ENCODE data around the gene PTPN14. TPM values are rescaled to one million over a fixed set of nuclear protein-coding genes. Genes with fewer than 3 reads are reported as not detected.

Gene PTPN14
- polyA plus RNA-seq, 4 donors, result 0.45 to 6.1 (median 3.2) TPM

GRCh38 chr1:214380986-214381695, 170.3 kb downstream of the PTPN14 start:
- no peak for FAIRE-seq

GRCh38 chr1:214380396-214380795, 171.0 kb downstream of the PTPN14 start:
- H3K4me1 ChIP-seq (ENCODE audit: control insufficient read depth in 3 of 3, insufficient read depth in 2 of 3, low read depth in 1 of 3, low read length in 2 of 3), result no peaks in the 10 kb centered on the region
- no peak for FAIRE-seq
- no peak for DNase-seq
- no peak overlapping the region for H3K27ac ChIP-seq (ENCODE audit: low read depth in 1 of 3, low read length in 2 of 3)
- 64 to 71% (median 65%) methylated on average over 3 of the region's 3 CpGs for WGBS, 3 donors
- H3K9me3 ChIP-seq (ENCODE audit: control insufficient read depth in 2 of 2, insufficient read depth in 1 of 2, low read depth in 1 of 2, low read length in 1 of 2), result no peaks in the 10 kb centered on the region
- H3K4me3 ChIP-seq (ENCODE audit: low read depth in 1 of 3, low read length in 3 of 3), result no peak overlapping the region
- peaks cover 0 to 26% (median 0%) of the 10 kb centered on the region in 3 donors for H3K36me3 ChIP-seq (ENCODE audit: control insufficient read depth in 3 of 3, insufficient read depth in 2 of 3, low read depth in 1 of 3, low read length in 3 of 3)
- no peaks in the 10 kb centered on the region for H3K27me3 ChIP-seq (ENCODE audit: control insufficient read depth in 3 of 3, insufficient read depth in 3 of 3, low read length in 3 of 3)

More at GRCh38 chr1:214380986-214381695, 170.3 kb downstream of the PTPN14 start:
- H3K36me3 ChIP-seq (ENCODE audit: control insufficient read depth in 3 of 3, insufficient read depth in 2 of 3, low read depth in 1 of 3, low read length in 3 of 3), result peaks cover 0 to 26% (median 0%) of the 10 kb centered on the region in 3 donors
- H3K9me3 ChIP-seq (ENCODE audit: control insufficient read depth in 2 of 2, insufficient read depth in 1 of 2, low read depth in 1 of 2, low read length in 1 of 2), result no peaks in the 10 kb centered on the region
- H3K27ac ChIP-seq (ENCODE audit: low read depth in 1 of 3, low read length in 2 of 3), result no peak overlapping the region
- no peaks in the 10 kb centered on the region for H3K4me1 ChIP-seq (ENCODE audit: control insufficient read depth in 3 of 3, insufficient read depth in 2 of 3, low read depth in 1 of 3, low read length in 2 of 3)
- H3K27me3 ChIP-seq (ENCODE audit: control insufficient read depth in 3 of 3, insufficient read depth in 3 of 3, low read length in 3 of 3), result no peaks in the 10 kb centered on the region
- H3K4me3 ChIP-seq (ENCODE audit: low read depth in 1 of 3, low read length in 3 of 3), result no peak overlapping the region
- WGBS, 3 donors, result 75 to 100% (median 77%) methylated on average over 1 of the region's 1 CpG
- no peak for DNase-seq

- Histone ChIP-seq H3K9me3 (ENCODE audit: control insufficient read depth in 2 of 2, insufficient read depth in 1 of 2, low read depth in 1 of 2, low read length in 1 of 2) (no peaks in the 10 kb centered on the region), H3K36me3 (ENCODE audit: control insufficient read depth in 3 of 3, insufficient read depth in 2 of 3, low read depth in 1 of 3, low read length in 3 of 3) (peaks cover 0 to 25% (median 0%) of the 10 kb centered on the region in 3 donors), H3K4me3 (ENCODE audit: low read depth in 1 of 3, low read length in 3 of 3) (no peak overlapping the region), H3K27ac (ENCODE audit: low read depth in 1 of 3, low read length in 2 of 3) (no peak overlapping the region), H3K27me3 (ENCODE audit: control insufficient read depth in 3 of 3, insufficient read depth in 3 of 3, low read length in 3 of 3) (no peaks in the 10 kb centered on the region), H3K4me1 (ENCODE audit: control insufficient read depth in 3 of 3, insufficient read depth in 2 of 3, low read depth in 1 of 3, low read length in 2 of 3) (no peaks in the 10 kb centered on the region)
- FAIRE-seq, result no peak
- no peak for DNase-seq
- 81 to 87% (median 83%) methylated on average over 6 of the region's 6 CpGs for WGBS, 3 donors
Observed at GRCh38 chr1:214379236-214379970, 172.0 kb downstream of the PTPN14 start.

- Histone ChIP-seq H3K9me3 (ENCODE audit: control insufficient read depth in 2 of 2, insufficient read depth in 1 of 2, low read depth in 1 of 2, low read length in 1 of 2) (no peaks in the 10 kb centered on the region), H3K27ac (ENCODE audit: low read depth in 1 of 3, low read length in 2 of 3) (no peak overlapping the region), H3K27me3 (ENCODE audit: control insufficient read depth in 3 of 3, insufficient read depth in 3 of 3, low read length in 3 of 3) (no peaks in the 10 kb centered on the region), H3K4me1 (ENCODE audit: control insufficient read depth in 3 of 3, insufficient read depth in 2 of 3, low read depth in 1 of 3, low read length in 2 of 3) (no peaks in the 10 kb centered on the region), H3K4me3 (ENCODE audit: low read depth in 1 of 3, low read length in 3 of 3) (no peak overlapping the region), H3K36me3 (ENCODE audit: control insufficient read depth in 3 of 3, insufficient read depth in 2 of 3, low read depth in 1 of 3, low read length in 3 of 3) (peaks cover 0 to 16% (median 0%) of the 10 kb centered on the region in 3 donors)
- FAIRE-seq (no peak), DNase-seq (no peak)
- 91 to 93% (median 91%) methylated on average over 8 of the region's 8 CpGs for WGBS, 3 donors
Observed at GRCh38 chr1:214378492-214378891, 172.9 kb downstream of the PTPN14 start.

- H3K27ac ChIP-seq (ENCODE audit: low read depth in 1 of 3, low read length in 2 of 3), result no peak overlapping the region
- no peak overlapping the region for H3K4me3 ChIP-seq (ENCODE audit: low read depth in 1 of 3, low read length in 3 of 3)
- no peaks in the 10 kb centered on the region for H3K27me3 ChIP-seq (ENCODE audit: control insufficient read depth in 3 of 3, insufficient read depth in 3 of 3, low read length in 3 of 3)
- no peak for DNase-seq
- H3K9me3 ChIP-seq (ENCODE audit: control insufficient read depth in 2 of 2, insufficient read depth in 1 of 2, low read depth in 1 of 2, low read length in 1 of 2), result no peaks in the 10 kb centered on the region
- H3K4me1 ChIP-seq (ENCODE audit: control insufficient read depth in 3 of 3, insufficient read depth in 2 of 3, low read depth in 1 of 3, low read length in 2 of 3), result no peaks in the 10 kb centered on the region
- no peak for FAIRE-seq
- peaks cover 0 to 11% (median 0%) of the 10 kb centered on the region in 3 donors for H3K36me3 ChIP-seq (ENCODE audit: control insufficient read depth in 3 of 3, insufficient read depth in 2 of 3, low read depth in 1 of 3, low read length in 3 of 3)
- WGBS, 3 donors, result 85 to 93% (median 89%) methylated on average over 9 of the region's 9 CpGs
Observed at GRCh38 chr1:214377886-214378285, 173.5 kb downstream of the PTPN14 start.

GRCh38 chr1:214377485-214377884, 173.9 kb downstream of the PTPN14 start:
- no peaks in the 10 kb centered on the region for H3K9me3 ChIP-seq (ENCODE audit: control insufficient read depth in 2 of 2, insufficient read depth in 1 of 2, low read depth in 1 of 2, low read length in 1 of 2)
- H3K27ac ChIP-seq (ENCODE audit: low read depth in 1 of 3, low read length in 2 of 3), result no peak overlapping the region
- no peaks in the 10 kb centered on the region for H3K4me1 ChIP-seq (ENCODE audit: control insufficient read depth in 3 of 3, insufficient read depth in 2 of 3, low read depth in 1 of 3, low read length in 2 of 3)
- H3K4me3 ChIP-seq (ENCODE audit: low read depth in 1 of 3, low read length in 3 of 3), result no peak overlapping the region
- peaks cover 0 to 13% (median 0%) of the 10 kb centered on the region in 3 donors for H3K36me3 ChIP-seq (ENCODE audit: control insufficient read depth in 3 of 3, insufficient read depth in 2 of 3, low read depth in 1 of 3, low read length in 3 of 3)
- DNase-seq, result no peak
- no peaks in the 10 kb centered on the region for H3K27me3 ChIP-seq (ENCODE audit: control insufficient read depth in 3 of 3, insufficient read depth in 3 of 3, low read length in 3 of 3)
- 88 to 97% (median 93%) methylated on average over 2 of the region's 2 CpGs for WGBS, 3 donors
- FAIRE-seq, result no peak

- DNase-seq, result no peak
- H3K4me1 ChIP-seq (ENCODE audit: control insufficient read depth in 3 of 3, insufficient read depth in 2 of 3, low read depth in 1 of 3, low read length in 2 of 3), result no peaks in the 10 kb centered on the region
- H3K27me3 ChIP-seq (ENCODE audit: control insufficient read depth in 3 of 3, insufficient read depth in 3 of 3, low read length in 3 of 3), result no peaks in the 10 kb centered on the region
- H3K9me3 ChIP-seq (ENCODE audit: control insufficient read depth in 2 of 2, insufficient read depth in 1 of 2, low read depth in 1 of 2, low read length in 1 of 2), result peaks cover 0 to 4% of the 10 kb centered on the region in 2 donors
- FAIRE-seq, result no peak
- H3K4me3 ChIP-seq (ENCODE audit: low read depth in 1 of 3, low read length in 3 of 3), result no peak overlapping the region
- 72 to 73% (median 72%) methylated on average over 5 of the region's 5 CpGs for WGBS, 3 donors
- no peak overlapping the region for H3K27ac ChIP-seq (ENCODE audit: low read depth in 1 of 3, low read length in 2 of 3)
- peaks cover 0 to 18% (median 0%) of the 10 kb centered on the region in 3 donors for H3K36me3 ChIP-seq (ENCODE audit: control insufficient read depth in 3 of 3, insufficient read depth in 2 of 3, low read depth in 1 of 3, low read length in 3 of 3)
Observed at GRCh38 chr1:214372092-214372491, 179.3 kb downstream of the PTPN14 start.

GRCh38 chr1:214370615-214371014, 180.8 kb downstream of the PTPN14 start:
- no peak for FAIRE-seq
- Histone ChIP-seq H3K4me3 (ENCODE audit: low read depth in 1 of 3, low read length in 3 of 3) (no peak overlapping the region), H3K27ac (ENCODE audit: low read depth in 1 of 3, low read length in 2 of 3) (no peak overlapping the region), H3K4me1 (ENCODE audit: control insufficient read depth in 3 of 3, insufficient read depth in 2 of 3, low read depth in 1 of 3, low read length in 2 of 3) (no peaks in the 10 kb centered on the region), H3K27me3 (ENCODE audit: control insufficient read depth in 3 of 3, insufficient read depth in 3 of 3, low read length in 3 of 3) (no peaks in the 10 kb centered on the region), H3K36me3 (ENCODE audit: control insufficient read depth in 3 of 3, insufficient read depth in 2 of 3, low read depth in 1 of 3, low read length in 3 of 3) (peaks cover 0 to 18% (median 0%) of the 10 kb centered on the region in 3 donors), H3K9me3 (ENCODE audit: control insufficient read depth in 2 of 2, insufficient read depth in 1 of 2, low read depth in 1 of 2, low read length in 1 of 2) (peaks cover 0 to 4% of the 10 kb centered on the region in 2 donors)
- 86 to 94% (median 92%) methylated on average over 3 of the region's 3 CpGs for WGBS, 3 donors
- no peak for DNase-seq

All from small intestine (tissue), 7 donors.